ENCODE measurements around the gene CYB5A.
"Not testable (repeated sequence)": the region's sequence is repeated elsewhere in the genome, so short reads cannot be mapped to it uniquely, and the experiment has no call there.

CYB5A gene

GRCh38 chr18:74294526-74294925 is 2.8 kb upstream of the CYB5A start:
- DNase-seq (ENCODE audit: low read depth), result no peak

- DNase-seq (ENCODE audit: low read depth), result not testable (repeated sequence)
These were observed 1.2 kb upstream of the CYB5A start for GRCh38 chr18:74292982-74293381.

GRCh38 chr18:74292541-74292858 is 737 bp upstream of the CYB5A start:
- DNase-seq (ENCODE audit: low read depth), result no peak

GRCh38 chr18:74291472-74291770 is 342 bp downstream of the CYB5A start:
- DNase-seq (ENCODE audit: low read depth), result no peak

DNA sequence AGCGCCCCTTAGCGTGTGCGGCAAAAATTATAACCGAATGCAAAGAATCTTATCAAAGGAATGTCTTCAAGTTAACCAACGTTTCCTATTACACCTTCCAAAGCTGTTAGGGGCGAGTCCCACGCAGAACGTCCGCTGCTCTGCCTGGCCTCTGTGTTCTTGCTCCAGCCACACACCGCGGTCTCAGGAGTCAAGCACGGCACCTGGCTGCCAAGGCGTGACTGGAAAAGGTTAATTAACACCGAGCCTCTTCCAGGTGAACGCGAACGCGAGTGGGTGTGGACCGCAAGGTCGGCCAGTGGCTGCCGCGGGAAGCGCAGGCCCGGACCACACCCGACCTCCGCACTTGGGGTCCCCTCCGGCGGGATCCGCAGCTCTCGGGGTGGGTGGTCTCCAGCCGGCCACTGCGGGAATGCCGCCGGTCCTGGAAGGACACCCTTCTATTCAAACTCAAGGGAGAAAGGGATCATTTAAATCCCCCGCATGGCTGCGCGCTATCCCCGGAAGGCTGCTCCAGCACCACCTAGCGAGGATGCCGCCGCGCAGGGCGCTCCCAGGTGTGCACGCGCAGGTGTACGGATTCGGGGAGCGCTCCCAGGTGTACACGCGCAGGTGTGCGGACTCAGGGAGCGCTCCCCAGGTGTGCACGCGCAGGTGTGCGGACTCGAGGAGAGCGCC is 830 bp downstream of the CYB5A start:
- no peak for DNase-seq (ENCODE audit: low read depth)

- DNase-seq (ENCODE audit: low read depth), result no peak
These were observed 1.7 kb downstream of the CYB5A start for GRCh38 chr18:74290021-74290420.

DNA sequence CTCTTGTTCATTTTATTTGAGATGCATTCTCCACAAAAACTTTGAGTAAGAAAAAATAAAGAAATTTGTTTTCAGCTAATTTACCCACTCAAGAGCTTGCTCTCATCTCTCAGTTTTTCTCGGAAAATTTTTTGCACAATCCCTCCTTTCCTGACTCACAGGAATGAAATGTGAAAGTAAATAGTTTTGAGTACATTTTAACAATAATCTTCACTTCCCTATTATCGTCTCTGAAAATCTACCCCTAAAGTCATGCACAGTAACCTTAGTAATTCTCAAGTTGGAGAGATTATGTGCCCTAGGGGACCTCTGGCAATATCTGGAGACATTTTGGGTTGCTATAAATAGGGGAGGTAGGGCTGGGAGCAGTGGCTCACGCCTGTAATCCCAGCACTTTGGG is 2.6 kb downstream of the CYB5A start:
- no peak for DNase-seq (ENCODE audit: low read depth)

DNA sequence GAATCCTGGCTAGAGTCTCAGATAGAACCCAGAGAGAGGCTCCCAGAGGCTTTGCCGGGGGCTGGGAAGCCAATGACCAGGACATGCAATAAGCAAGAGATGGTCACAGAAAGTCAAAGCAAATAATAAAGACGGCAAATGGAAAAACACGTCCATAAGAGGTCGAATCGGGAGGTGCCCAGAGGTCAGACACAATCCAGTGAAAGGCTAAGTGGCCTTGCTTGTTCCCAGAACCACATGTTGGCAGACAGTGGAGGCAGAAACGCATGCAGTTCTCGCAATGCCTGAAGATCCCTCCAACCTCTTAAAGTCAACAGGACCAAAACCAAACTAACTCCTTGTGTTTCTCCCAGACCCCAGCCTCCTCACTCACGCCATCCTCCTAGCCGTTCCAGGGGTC is 3.0 kb downstream of the CYB5A start:
- no peak for DNase-seq (ENCODE audit: low read depth)

DNA sequence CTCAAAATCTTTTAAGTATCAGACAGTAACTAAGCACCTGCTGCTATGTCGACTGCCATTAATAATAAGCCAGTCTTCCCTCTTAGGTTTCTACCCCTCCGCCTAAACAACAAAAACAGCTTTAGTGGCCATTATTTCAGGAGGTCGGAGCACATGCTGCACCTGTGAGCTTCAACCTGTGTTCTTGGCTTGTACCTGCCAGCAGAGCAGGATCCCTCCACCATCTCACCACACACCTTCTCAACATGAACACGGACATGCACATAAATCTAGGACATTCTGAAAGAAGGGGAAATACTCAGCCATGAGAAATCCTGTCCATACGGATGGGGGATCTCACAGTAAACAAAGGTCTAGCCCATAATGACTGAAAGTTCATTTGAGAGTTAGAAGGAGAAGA is 3.7 kb downstream of the CYB5A start:
- DNase-seq (ENCODE audit: low read depth), result no peak

DNA sequence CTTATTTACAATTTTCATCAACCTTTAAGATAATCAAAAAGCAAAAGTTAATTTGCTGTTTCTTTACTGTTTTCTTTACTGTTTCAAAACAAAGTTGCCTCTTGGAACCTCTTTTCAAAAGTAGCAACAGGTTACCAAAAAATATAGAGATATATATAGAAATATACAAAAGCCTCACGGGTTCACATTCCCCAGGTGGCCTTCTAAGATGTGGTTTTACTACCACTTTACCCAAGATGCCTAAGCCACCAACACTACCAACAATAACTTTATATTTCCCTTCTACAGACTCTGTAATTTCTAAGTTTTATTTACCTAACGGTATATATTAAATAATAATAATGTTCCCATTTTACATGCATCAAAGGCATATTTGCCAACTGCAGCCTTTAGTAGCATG is 4.9 kb downstream of the CYB5A start:
- no peak for DNase-seq (ENCODE audit: low read depth)

DNA sequence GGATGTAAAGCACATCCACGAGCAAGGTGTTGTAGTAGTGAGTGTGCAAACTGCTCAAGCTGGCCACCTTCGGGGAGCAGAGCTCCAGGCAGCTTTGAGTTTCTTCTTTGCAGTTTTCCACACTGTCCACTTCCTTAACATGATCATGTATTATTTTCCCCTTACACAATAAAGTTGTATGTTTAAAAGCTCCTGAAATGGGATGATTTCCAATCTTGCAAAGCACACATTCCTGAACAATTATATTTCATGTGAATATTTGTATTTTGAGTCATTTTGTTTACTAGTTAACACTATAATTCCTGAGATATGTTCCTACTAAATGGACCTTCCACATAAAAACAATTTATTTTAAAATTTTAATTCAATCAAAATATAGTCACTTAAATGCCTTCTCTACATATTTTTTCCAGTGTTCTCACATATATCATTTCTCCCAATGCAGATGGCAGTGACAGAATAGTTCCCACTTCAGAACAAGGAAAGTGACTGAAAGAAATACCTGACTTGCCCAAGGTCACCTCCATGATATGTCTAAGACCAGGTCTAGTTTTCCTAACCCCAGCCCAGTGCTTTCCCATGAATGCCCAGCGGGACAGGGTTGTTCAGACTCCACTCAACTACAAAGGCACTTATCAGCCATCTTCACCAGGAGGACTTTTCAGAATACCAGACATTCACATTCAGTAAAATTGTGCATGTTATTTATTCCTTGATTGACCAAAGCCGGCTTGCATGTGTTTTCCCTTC is 5.5 kb downstream of the CYB5A start:
- DNase-seq (ENCODE audit: low read depth), result no peak

GRCh38 chr18:74285583-74285982 is 6.2 kb downstream of the CYB5A start:
- not testable (repeated sequence) for DNase-seq (ENCODE audit: low read depth)

GRCh38 chr18:74284980-74285355 is 6.8 kb downstream of the CYB5A start:
- no peak for DNase-seq (ENCODE audit: low read depth)

DNA sequence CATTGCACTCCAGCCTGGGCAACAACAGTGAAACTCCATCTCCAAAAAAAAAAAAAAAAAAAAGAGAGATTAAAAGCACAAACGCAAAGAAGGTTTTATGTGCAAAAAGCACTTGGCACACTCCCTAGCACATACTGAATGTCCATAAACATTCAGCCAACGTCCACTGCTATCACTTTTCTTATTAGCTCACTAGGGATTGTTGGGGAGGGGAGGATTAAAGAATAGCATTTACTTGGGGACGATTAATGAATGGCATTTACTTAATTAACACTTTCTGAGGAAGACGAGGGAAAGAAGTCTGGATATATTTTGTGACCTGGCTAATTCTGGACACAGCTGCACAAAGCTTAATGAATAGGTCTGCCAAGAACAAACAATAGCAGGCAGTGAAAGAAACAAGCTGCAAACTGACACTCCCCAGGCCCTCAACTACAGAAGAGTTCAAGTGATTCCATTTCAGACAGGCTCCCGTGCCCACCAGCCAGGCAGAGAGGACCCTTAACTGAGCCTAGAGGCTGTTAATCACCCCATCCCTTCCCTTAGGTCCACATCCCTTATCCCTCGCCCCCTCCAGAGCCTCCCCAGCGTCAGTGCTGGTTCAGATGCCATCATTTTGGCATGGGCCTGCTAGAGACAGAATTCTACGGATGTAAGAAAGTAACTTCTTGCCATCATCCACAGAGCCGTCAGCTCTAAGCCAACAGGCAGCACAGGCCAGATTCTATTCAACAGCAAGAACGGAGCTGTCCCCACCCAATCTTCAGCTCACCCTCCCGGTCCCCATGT is 7.4 kb downstream of the CYB5A start:
- DNase-seq (ENCODE audit: low read depth), result no peak

GRCh38 chr18:74283646-74284045 is 8.1 kb downstream of the CYB5A start:
- no peak for DNase-seq (ENCODE audit: low read depth)

DNA sequence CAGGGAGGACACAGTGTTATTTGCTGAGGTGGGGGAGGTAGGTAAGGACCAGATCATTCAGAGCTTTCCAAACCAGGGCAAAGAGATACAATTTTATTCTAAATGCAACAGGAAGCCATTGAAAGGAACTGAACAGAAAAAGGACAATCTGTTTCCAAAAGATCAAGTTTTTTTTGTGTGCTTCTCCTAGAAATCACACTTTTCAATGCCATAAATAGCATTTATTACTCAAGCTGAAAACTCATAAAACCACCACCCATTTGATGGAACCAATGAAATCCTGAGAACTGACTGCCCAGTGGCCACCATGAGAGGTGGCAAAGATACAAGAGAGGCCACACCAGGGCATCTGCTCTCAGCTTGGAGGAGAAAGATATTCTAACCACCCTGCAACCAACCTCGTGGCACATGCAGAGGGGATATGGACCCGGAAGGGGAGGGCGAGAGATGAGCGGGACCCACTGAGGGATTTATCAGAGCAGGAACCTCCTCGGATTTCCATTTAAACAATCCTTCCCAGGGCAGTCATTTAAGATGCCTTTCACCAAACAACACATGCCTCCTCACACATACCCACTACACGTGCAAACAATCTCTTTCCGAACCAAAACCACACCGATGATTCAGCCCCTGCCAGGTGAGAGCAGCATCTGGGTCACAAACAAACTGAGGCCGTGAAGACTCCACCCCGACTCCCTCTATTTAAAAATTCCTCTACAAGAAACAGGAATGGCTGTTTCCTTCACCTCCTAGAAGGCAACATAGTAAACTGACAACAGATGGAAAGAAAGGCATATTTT is 8.8 kb downstream of the CYB5A start:
- no peak for DNase-seq (ENCODE audit: low read depth)

DNA sequence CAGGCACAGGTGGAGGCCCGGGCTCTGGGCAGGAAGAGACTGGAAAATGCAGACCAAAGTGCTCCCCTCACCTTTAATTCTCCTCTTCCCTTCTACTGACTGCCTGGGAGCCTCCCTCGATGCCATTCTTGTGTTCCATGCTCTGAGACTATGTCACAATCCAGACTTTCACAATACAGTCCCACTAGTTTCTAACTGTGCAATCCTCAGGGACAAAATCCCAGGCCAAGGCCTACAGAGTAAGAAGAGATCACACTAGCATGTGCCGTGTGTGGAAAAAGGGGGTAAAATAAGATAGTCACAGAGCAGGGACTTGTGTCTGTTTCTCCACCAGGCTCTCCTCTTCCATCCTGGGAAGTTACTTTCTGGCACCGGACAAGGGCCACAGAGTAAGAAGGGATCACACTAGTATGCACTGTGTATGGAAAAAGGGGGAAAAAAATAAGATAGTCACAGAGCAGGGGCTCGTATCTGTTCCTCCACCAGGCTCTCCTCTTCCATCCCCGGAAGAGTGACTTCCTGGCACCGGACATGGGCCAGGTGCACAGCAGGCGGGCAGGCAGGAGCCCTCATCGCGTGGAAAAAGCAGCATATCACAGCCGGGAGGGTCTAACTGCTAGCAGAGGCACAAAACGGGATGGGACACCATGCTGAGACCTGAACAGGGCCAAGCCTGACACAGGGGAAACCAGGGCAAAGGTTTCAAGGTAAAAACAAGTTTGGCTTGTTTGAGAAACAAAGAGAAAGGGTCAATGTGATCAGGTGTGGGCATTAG is 9.6 kb downstream of the CYB5A start:
- DNase-seq (ENCODE audit: low read depth), result no peak

GRCh38 chr18:74281011-74281979 is 10.5 kb downstream of the CYB5A start:
- DNase-seq (ENCODE audit: low read depth), result no peak

DNA sequence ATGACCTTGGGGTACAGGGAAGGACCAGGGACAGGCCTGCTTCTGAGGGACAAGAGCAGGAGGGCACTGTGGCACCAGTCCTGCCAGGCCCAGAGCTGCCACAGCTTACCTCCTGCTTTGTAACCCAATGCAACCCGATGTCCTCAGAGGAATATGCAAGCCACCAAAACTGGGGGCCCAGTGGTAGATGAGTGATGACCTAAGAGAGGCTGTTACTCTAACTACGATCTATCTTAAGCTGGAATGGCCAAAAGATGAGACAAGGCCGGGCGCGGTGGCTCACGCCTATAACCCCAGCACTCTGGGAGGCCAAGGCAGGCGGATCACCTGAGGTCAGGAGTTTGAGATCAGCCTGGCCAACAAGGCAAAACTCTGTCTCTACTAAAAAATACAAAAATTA is 12.8 kb downstream of the CYB5A start:
- no peak for DNase-seq (ENCODE audit: low read depth)

DNA sequence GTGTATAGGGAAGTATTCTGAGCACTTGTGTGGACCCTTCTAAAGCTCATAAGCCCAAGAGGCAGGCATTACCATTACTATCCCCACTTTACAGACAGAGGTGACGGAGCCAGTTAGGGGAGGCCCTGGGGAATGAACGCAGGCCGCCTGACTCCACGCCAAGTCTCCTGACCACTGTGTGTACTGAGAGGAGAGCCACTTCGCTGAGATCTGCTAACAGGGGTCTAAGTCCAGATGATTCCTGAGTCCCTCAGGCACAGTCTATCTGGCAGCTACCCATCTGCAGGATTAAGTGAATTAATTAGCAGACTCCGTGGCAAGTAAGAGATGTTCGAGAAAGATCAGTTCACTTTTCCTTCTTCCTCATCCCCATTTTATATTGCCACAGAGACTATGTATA is 13.7 kb downstream of the CYB5A start:
- DNase-seq (ENCODE audit: low read depth), result no peak

GRCh38 chr18:74277296-74277695 is 14.5 kb downstream of the CYB5A start:
- no peak for DNase-seq (ENCODE audit: low read depth)
